GM18868 (cell line): ENCODE results near the gene AP1AR.
A peak's percentile ranks its signal among the peaks of the same experiment; 100 is the strongest.
"Not testable (repeated sequence)": the region's sequence is repeated elsewhere in the genome, so short reads cannot be mapped to it uniquely, and the experiment has no call there.

Experiments
- ATAC-seq: cut with Tn5 transposase; IDR thresholded peaks from one replicate; pipeline ENCODE4 v1.9.1; 2021; ENCODE audit warnings: mild to moderate bottlenecking, moderate library complexity; ENCODE audit not compliant: unreplicated experiment

Gene AP1AR

GRCh38 chr4:112277705-112278448 is 46.3 kb downstream of the AP1AR start:
- ATAC-seq, result no peak

GRCh38 chr4:112279025-112279881 is 47.7 kb downstream of the AP1AR start:
- peak; percentile 68 for ATAC-seq

- peak; percentile 19 for ATAC-seq
Observed at GRCh38 chr4:112279882-112280315, 48.3 kb downstream of the AP1AR start.

GRCh38 chr4:112280386-112281056 is 48.9 kb downstream of the AP1AR start:
- no peak for ATAC-seq

GRCh38 chr4:112281895-112282398 is 50.4 kb downstream of the AP1AR start:
- ATAC-seq, result not testable (repeated sequence)

- ATAC-seq, result no peak
Observed at GRCh38 chr4:112282860-112283667, 51.5 kb downstream of the AP1AR start.

- no peak for ATAC-seq
Observed at GRCh38 chr4:112284166-112284565, 52.6 kb downstream of the AP1AR start.

GRCh38 chr4:112284662-112285411 is 53.2 kb downstream of the AP1AR start:
- ATAC-seq, result no peak

- peak; percentile 27 for ATAC-seq
Observed at GRCh38 chr4:112287258-112287989, 55.8 kb downstream of the AP1AR start.

GRCh38 chr4:112288455-112288854 is 56.9 kb downstream of the AP1AR start:
- peak; percentile 29 for ATAC-seq

- ATAC-seq, result no peak
Observed at GRCh38 chr4:112289407-112290253, 58.0 kb downstream of the AP1AR start.

- ATAC-seq, result peak; percentile 34
Observed at GRCh38 chr4:112290341-112290740, 58.8 kb downstream of the AP1AR start.

- peak; percentile 92 for ATAC-seq
Observed at GRCh38 chr4:112296949-112297880, 65.6 kb downstream of the AP1AR start, which contains the start of gene ALPK1. ALPK1 (plus strand) TSS chr4:112297369.

- ATAC-seq, result no peak
Observed at GRCh38 chr4:112299721-112300120, 68.1 kb downstream of the AP1AR start.

- peak; percentile 61 for ATAC-seq
Observed at GRCh38 chr4:112302320-112303274, 71.0 kb downstream of the AP1AR start.

GRCh38 chr4:112305477-112305876 is 73.9 kb downstream of the AP1AR start:
- not testable (repeated sequence) for ATAC-seq
